ENCODE data around the gene ZNF428.

- no peak for TF ChIP-seq SP1 (IDR thresholded peaks at IDR 0.05)
- TF ChIP-seq L3MBTL2 (conservative IDR thresholded peaks at IDR 0.05): no peak
- TF ChIP-seq ARNT (IDR thresholded peaks at IDR 0.05): no peak
- no peak for TF ChIP-seq TARDBP (IDR thresholded peaks at IDR 0.05)
- TF ChIP-seq SUZ12 (IDR thresholded peaks at IDR 0.05): no peak
- TF ChIP-seq FOXK2 (IDR thresholded peaks at IDR 0.05): no peak
- no peak for TF ChIP-seq FOXM1 (IDR thresholded peaks at IDR 0.05; ENCODE audit: borderline replicate concordance)
- no peak for TF ChIP-seq ELF4 (IDR thresholded peaks at IDR 0.05)
- TF ChIP-seq HDGF (IDR thresholded peaks at IDR 0.05; ENCODE audit: borderline replicate concordance): no peak
- TF ChIP-seq BHLHE40 (IDR thresholded peaks at IDR 0.05; ENCODE audit: borderline replicate concordance): no peak
- no peak for TF ChIP-seq FOXA1 (IDR thresholded peaks at IDR 0.05)
- TF ChIP-seq CTBP1 (IDR thresholded peaks at IDR 0.05; ENCODE audit: borderline replicate concordance): no peak
- TF ChIP-seq ZNF384 (IDR thresholded peaks at IDR 0.05): no peak
- TF ChIP-seq NFRKB (IDR thresholded peaks at IDR 0.05): no peak
Observed at GRCh38 chr19:43648633-43649032, 29.2 kb upstream of the ZNF428 start.
